Testis (tissue), 3 donors: Measurements from ENCODE around the gene XRN2. TPM values are rescaled to one million over a fixed set of nuclear protein-coding genes. Genes with fewer than 3 reads are reported as not detected.

Source experiments
- polyA plus RNA-seq: library from polyadenylated mRNA; stranded (reverse); fragments of 350-450 nt; fragmentation: Illumina TruSeq; extraction: RNeasy Lipid Tissue Mini Kit (QIAGEN cat#74804); gene quantifications from one replicate; pipeline ENCODE4 v1.2.3, GENCODE V29; 2014; ENCODE audit warnings: low read depth, low replicate concordance; ENCODE audit not compliant: insufficient read depth
- small RNA-seq, 2 donors: library from RNA; depleted of rRNA; stranded (forward); fragments of <200 nt; gene quantifications; one replicate each; pipeline ENCODE3, GENCODE V24; 2016
- total RNA-seq, 2 donors: library from RNA; depleted of rRNA; stranded (reverse); fragments of >200 nt; gene quantifications; one replicate each; pipeline ENCODE4 v1.2.3, GENCODE V29; 2016

XRN2 gene
- total and polyA plus RNA-seq, 3 donors from 2014 or later: 55.4 to 64.5 (median 59.7) TPM

Small RNAs within 50 kb of the gene (small RNA-seq; reads per million reads assigned to genes)
- 0 reads per million in 2 donors for gene RN7SKP140

Other genes starting within 250 kb of the XRN2 start
- not detected for gene LINC00237, start 197.0 kb upstream of the XRN2 start, total RNA-seq
- not detected for gene LINC00237, start 197.0 kb upstream of the XRN2 start, polyA plus RNA-seq
- gene KIZ, start 177.2 kb upstream of the XRN2 start, total RNA-seq: 10 to 100 TPM; 73.3 to 76.7 TPM
- gene KIZ, start 177.2 kb upstream of the XRN2 start, polyA plus RNA-seq: 41.4 TPM
- 1 to 10 TPM; 5.1 to 6.3 TPM for gene NKX2-4, start 94.2 kb downstream of the XRN2 start, total RNA-seq
- gene NKX2-4, start 94.2 kb downstream of the XRN2 start, polyA plus RNA-seq: 0.99 TPM
- under 1 TPM in 1 of 2 donors, not detected in 1; 0.16 TPM for gene NKX2-2, start 210.7 kb downstream of the XRN2 start, total RNA-seq
- not detected for gene NKX2-2, start 210.7 kb downstream of the XRN2 start, polyA plus RNA-seq